Adrenal gland (tissue), 5 donors: Measurements from ENCODE around the gene OR52B2.

Experiments used
- POLR2A ChIP-seq, 2 donors: fragments of 450-650 bp; IDR thresholded peaks; one replicate each; pipeline ENCODE4 v1.6.1; 2017; ENCODE audit warnings: antibody characterized with exemption in 2 of 2, mild to moderate bottlenecking in 2 of 2, moderate library complexity in 1 of 2
- TF ChIP-seq, protein P1 (sequence below), 6 experiments: fragments of 450-650 bp in 4 of 6; fragments of 200-600 bp in 2 of 6; sonication (generic) in 1 of 6; IDR thresholded peaks; 1 replicate in 5 of 6; 2 replicates in 1 of 6; pipeline versions ENCODE4 v1.5.1 to v1.8.0; 2016 to 2021; ENCODE audit warnings: antibody characterized with exemption in 6 of 6, mild to moderate bottlenecking in 2 of 6, moderate library complexity in 1 of 6
- donor health status: DM: no; HTN: no; CAD: no.

GRCh38 chr11:6175440-6175839, 5.3 kb upstream of the OR52B2 start:
- TF ChIP-seq, protein P1, sequence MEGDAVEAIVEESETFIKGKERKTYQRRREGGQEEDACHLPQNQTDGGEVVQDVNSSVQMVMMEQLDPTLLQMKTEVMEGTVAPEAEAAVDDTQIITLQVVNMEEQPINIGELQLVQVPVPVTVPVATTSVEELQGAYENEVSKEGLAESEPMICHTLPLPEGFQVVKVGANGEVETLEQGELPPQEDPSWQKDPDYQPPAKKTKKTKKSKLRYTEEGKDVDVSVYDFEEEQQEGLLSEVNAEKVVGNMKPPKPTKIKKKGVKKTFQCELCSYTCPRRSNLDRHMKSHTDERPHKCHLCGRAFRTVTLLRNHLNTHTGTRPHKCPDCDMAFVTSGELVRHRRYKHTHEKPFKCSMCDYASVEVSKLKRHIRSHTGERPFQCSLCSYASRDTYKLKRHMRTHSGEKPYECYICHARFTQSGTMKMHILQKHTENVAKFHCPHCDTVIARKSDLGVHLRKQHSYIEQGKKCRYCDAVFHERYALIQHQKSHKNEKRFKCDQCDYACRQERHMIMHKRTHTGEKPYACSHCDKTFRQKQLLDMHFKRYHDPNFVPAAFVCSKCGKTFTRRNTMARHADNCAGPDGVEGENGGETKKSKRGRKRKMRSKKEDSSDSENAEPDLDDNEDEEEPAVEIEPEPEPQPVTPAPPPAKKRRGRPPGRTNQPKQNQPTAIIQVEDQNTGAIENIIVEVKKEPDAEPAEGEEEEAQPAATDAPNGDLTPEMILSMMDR (IDR thresholded peaks at IDR 0.05): no peak
- TF ChIP-seq POLR2A (IDR thresholded peaks at IDR 0.05): no peak
